ENCODE data around the gene ANKRD18B. TPM values are rescaled to one million over a fixed set of nuclear protein-coding genes. Genes with fewer than 3 reads are reported as not detected.
"Not testable (repeated sequence)": the region's sequence is repeated elsewhere in the genome, so short reads cannot be mapped to it uniquely, and the experiment has no call there.

The ANKRD18B gene
- total RNA-seq, 1 experiment from 2014 or later, result 4.6 TPM

- H4K20me1 ChIP-seq (ENCODE audit: insufficient read depth); H2AFZ ChIP-seq; DNase-seq; BruUV-seq (replicated peaks); POLR2A ChIA-PET (ENCODE audit: unreplicated experiment); H3K9me3 ChIP-seq (ENCODE audit: insufficient read depth, low read depth); H3K36me3 ChIP-seq (ENCODE audit: low read depth); H3K27ac ChIP-seq; H3K79me2 ChIP-seq (ENCODE audit: low read depth); intact Hi-C loops (cut with micrococcal nuclease; ENCODE audit: unreplicated experiment); H3K9me2 ChIP-seq (ENCODE audit: insufficient read depth); H3K4me1 ChIP-seq (replicated peaks; ENCODE audit: insufficient read depth); H3K4me2 ChIP-seq; CTCF ChIA-PET; H3K4me3 ChIP-seq; H3F3A ChIP-seq (ENCODE audit: insufficient read depth, low read depth); H3K27me3 ChIP-seq (ENCODE audit: insufficient read depth, low read depth): not testable (repeated sequence)
These were observed 11.5 kb upstream of the ANKRD18B start for GRCh38 chr9:33512535-33512934.

- DNase-seq; POLR2A ChIA-PET (ENCODE audit: unreplicated experiment); H3K27me3 ChIP-seq (ENCODE audit: insufficient read depth, low read depth); CTCF ChIA-PET; BruUV-seq (replicated peaks); intact Hi-C loops (cut with micrococcal nuclease; ENCODE audit: unreplicated experiment); H3K79me2 ChIP-seq (ENCODE audit: low read depth); H4K20me1 ChIP-seq (ENCODE audit: insufficient read depth); H3K9me3 ChIP-seq (ENCODE audit: insufficient read depth, low read depth); H3K27ac ChIP-seq; H3K4me3 ChIP-seq; H2AFZ ChIP-seq; H3K36me3 ChIP-seq (ENCODE audit: low read depth); H3K4me1 ChIP-seq (replicated peaks; ENCODE audit: insufficient read depth); H3F3A ChIP-seq (ENCODE audit: insufficient read depth, low read depth); H3K9me2 ChIP-seq (ENCODE audit: insufficient read depth); H3K4me2 ChIP-seq: not testable (repeated sequence)
These were observed 8.6 kb upstream of the ANKRD18B start for GRCh38 chr9:33515342-33515995.

- intact Hi-C loops (cut with micrococcal nuclease; ENCODE audit: unreplicated experiment); H3K27ac ChIP-seq: not testable (repeated sequence)
These were observed 7.7 kb upstream of the ANKRD18B start for GRCh38 chr9:33516397-33516796.

GRCh38 chr9:33517373-33517772 is 6.7 kb upstream of the ANKRD18B start:
- H3K79me2 ChIP-seq (ENCODE audit: low read depth), result no peaks in the 10 kb centered on the region
- H2AFZ ChIP-seq, result no peak overlapping the region
- ChIA-PET CTCF (interaction anchor here (0.6 to 0.9 kb wide), 2 partner anchors 107 to 985 kb away, joined by 3 read pairs; no protein-coding TSS in a partner anchor), POLR2A (ENCODE audit: unreplicated experiment) (no interaction called here)
- H3K27ac ChIP-seq, result no peak overlapping the region
- TF ChIP-seq EZH2 (IDR thresholded peaks at IDR 0.05; ENCODE audit: low read depth), result no peak
- TF ChIP-seq CTCF (conservative IDR thresholded peaks at IDR 0.05), result peak; percentile 71
- no peaks in the 10 kb centered on the region for H3K4me1 ChIP-seq (replicated peaks; ENCODE audit: insufficient read depth)
- H3K36me3 ChIP-seq (ENCODE audit: low read depth), result no peaks in the 10 kb centered on the region
- no peaks in the 10 kb centered on the region for H4K20me1 ChIP-seq (ENCODE audit: insufficient read depth)
- no peaks in the 10 kb centered on the region for H3K27me3 ChIP-seq (ENCODE audit: insufficient read depth, low read depth)
- intact Hi-C loops (cut with micrococcal nuclease; ENCODE audit: unreplicated experiment), result no loop called here
- H3F3A ChIP-seq (ENCODE audit: insufficient read depth, low read depth), result no peaks in the 10 kb centered on the region
- no peaks in the 10 kb centered on the region for H3K9me2 ChIP-seq (ENCODE audit: insufficient read depth)
- H3K9me3 ChIP-seq (ENCODE audit: insufficient read depth, low read depth), result no peaks in the 10 kb centered on the region
- peak; percentile 2 to 45 for DNase-seq
- no peak overlapping the region for H3K4me2 ChIP-seq
- BruUV-seq (replicated peaks), result no TSS peak
- H3K4me3 ChIP-seq, result no peak overlapping the region

More at GRCh38 chr9:33516397-33516796, 7.7 kb upstream of the ANKRD18B start:
- H3F3A ChIP-seq (ENCODE audit: insufficient read depth, low read depth); BruUV-seq (replicated peaks); H2AFZ ChIP-seq; CTCF ChIA-PET; H3K9me3 ChIP-seq (ENCODE audit: insufficient read depth, low read depth); H4K20me1 ChIP-seq (ENCODE audit: insufficient read depth); H3K36me3 ChIP-seq (ENCODE audit: low read depth); H3K9me2 ChIP-seq (ENCODE audit: insufficient read depth); H3K4me1 ChIP-seq (replicated peaks; ENCODE audit: insufficient read depth); POLR2A ChIA-PET (ENCODE audit: unreplicated experiment); H3K4me3 ChIP-seq; H3K27me3 ChIP-seq (ENCODE audit: insufficient read depth, low read depth); H3K4me2 ChIP-seq; H3K79me2 ChIP-seq (ENCODE audit: low read depth); DNase-seq: not testable (repeated sequence)

GRCh38 chr9:33517934-33518577 is 6.0 kb upstream of the ANKRD18B start:
- BruUV-seq (replicated peaks); H3K4me1 ChIP-seq (replicated peaks; ENCODE audit: insufficient read depth); H4K20me1 ChIP-seq (ENCODE audit: insufficient read depth); H3K9me2 ChIP-seq (ENCODE audit: insufficient read depth); POLR2A ChIA-PET (ENCODE audit: unreplicated experiment); H2AFZ ChIP-seq; intact Hi-C loops (cut with micrococcal nuclease; ENCODE audit: unreplicated experiment); H3K27ac ChIP-seq; H3K9me3 ChIP-seq (ENCODE audit: insufficient read depth, low read depth); H3K4me3 ChIP-seq; H3K4me2 ChIP-seq; H3K79me2 ChIP-seq (ENCODE audit: low read depth); H3K36me3 ChIP-seq (ENCODE audit: low read depth); H3F3A ChIP-seq (ENCODE audit: insufficient read depth, low read depth); H3K27me3 ChIP-seq (ENCODE audit: insufficient read depth, low read depth): not testable (repeated sequence)
- peak in 1 of 2 experiments; percentile 40 for DNase-seq
- CTCF ChIA-PET, result interaction anchor here (0.9 kb wide), 1 partner anchor 106 kb away, joined by 3 read pairs; no protein-coding TSS in a partner anchor

- H3K4me3 ChIP-seq; H3K9me2 ChIP-seq (ENCODE audit: insufficient read depth); H3K4me1 ChIP-seq (replicated peaks; ENCODE audit: insufficient read depth); H3K36me3 ChIP-seq (ENCODE audit: low read depth); BruUV-seq (replicated peaks); H3K27ac ChIP-seq; CTCF ChIA-PET; H3K27me3 ChIP-seq (ENCODE audit: insufficient read depth, low read depth); H3K9me3 ChIP-seq (ENCODE audit: insufficient read depth, low read depth); POLR2A ChIA-PET (ENCODE audit: unreplicated experiment); H3K4me2 ChIP-seq; DNase-seq; intact Hi-C loops (cut with micrococcal nuclease; ENCODE audit: unreplicated experiment); H3K79me2 ChIP-seq (ENCODE audit: low read depth); H2AFZ ChIP-seq; H3F3A ChIP-seq (ENCODE audit: insufficient read depth, low read depth); H4K20me1 ChIP-seq (ENCODE audit: insufficient read depth): not testable (repeated sequence)
These were observed 2.2 kb upstream of the ANKRD18B start for GRCh38 chr9:33521861-33522260.
